Progenitor cell of endocrine pancreas (in vitro differentiated cells): ENCODE data around the gene SSH2. TPM values are rescaled to one million over a fixed set of nuclear protein-coding genes. Genes with fewer than 3 reads are reported as not detected.
"Not testable (repeated sequence)": the region's sequence is repeated elsewhere in the genome, so short reads cannot be mapped to it uniquely, and the experiment has no call there.

Source experiments
- DNase-seq: peaks from one replicate; pipeline ENCODE4 v3.0.0; 2021; ENCODE audit warnings: low spot score; ENCODE audit not compliant: unreplicated experiment
- H3K27ac Mint-ChIP-seq: 2 replicates; pipeline ENCODE4 v1.8.0; 2021; ENCODE audit warnings: mild to moderate bottlenecking, moderate library complexity, mixed read lengths
- H3K27me3 Mint-ChIP-seq: 2 replicates; pipeline ENCODE4 v1.8.0; 2021; ENCODE audit warnings: mixed read lengths
- H3K36me3 Mint-ChIP-seq: 2 replicates; pipeline ENCODE4 v1.8.0; 2022; ENCODE audit warnings: mixed read lengths; ENCODE audit not compliant: insufficient read depth
- H3K4me1 Mint-ChIP-seq: 2 replicates; pipeline ENCODE4 v1.8.0; 2021; ENCODE audit warnings: low read depth, mixed read lengths
- H3K4me3 Mint-ChIP-seq: 2 replicates; pipeline ENCODE4 v1.8.0; 2021; ENCODE audit warnings: low read depth, mild to moderate bottlenecking, moderate library complexity, mixed read lengths
- H3K9me3 Mint-ChIP-seq: 2 replicates; pipeline ENCODE4 v1.8.0; 2021; ENCODE audit warnings: low read depth, mixed read lengths
- total RNA-seq: library from RNA; stranded (reverse); gene quantifications from 2 replicates; pipeline ENCODE4 v1.2.1, GENCODE V29; 2021
- TF ChIP-seq, protein P1 (sequence below): fragments of 200-600 bp; sonication (generic); IDR thresholded peaks from one replicate; pipeline ENCODE4 v1.5.0; 2021; ENCODE audit warnings: antibody characterized with exemption, mild to moderate bottlenecking; ENCODE audit not compliant: unreplicated experiment

The SSH2 gene
- total RNA-seq, 1 donor from 2014 or later, result 20.7 TPM

DNA sequence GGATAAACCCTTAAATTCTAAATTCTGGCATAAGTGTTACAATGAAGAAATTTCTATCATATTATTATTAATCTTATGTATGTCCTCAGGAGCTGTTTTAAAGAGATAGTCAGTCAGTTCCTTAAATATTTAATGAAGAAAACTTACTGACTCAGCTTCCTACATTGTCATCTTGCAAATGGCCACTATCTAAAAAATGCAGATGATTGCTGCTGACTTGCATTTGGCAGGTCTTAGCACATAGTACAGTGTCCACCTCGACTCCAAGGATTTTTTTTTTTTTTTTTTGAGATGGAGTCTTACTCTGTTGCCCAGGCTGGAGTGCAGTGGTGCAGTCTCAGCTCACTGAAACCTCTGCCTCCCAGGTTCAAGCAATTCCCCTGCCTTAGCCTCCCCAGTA is 252.2 kb downstream of the SSH2 start:
- DNase-seq, result no peak
- Mint-ChIP-seq H3K9me3 (no peaks in the 10 kb centered on the region), H3K27me3 (no peaks in the 10 kb centered on the region), H3K36me3 (no peaks in the 10 kb centered on the region), H3K4me3 (no peak overlapping the region), H3K27ac (no peak overlapping the region), H3K4me1 (no peaks in the 10 kb centered on the region)
- TF ChIP-seq, protein P1, sequence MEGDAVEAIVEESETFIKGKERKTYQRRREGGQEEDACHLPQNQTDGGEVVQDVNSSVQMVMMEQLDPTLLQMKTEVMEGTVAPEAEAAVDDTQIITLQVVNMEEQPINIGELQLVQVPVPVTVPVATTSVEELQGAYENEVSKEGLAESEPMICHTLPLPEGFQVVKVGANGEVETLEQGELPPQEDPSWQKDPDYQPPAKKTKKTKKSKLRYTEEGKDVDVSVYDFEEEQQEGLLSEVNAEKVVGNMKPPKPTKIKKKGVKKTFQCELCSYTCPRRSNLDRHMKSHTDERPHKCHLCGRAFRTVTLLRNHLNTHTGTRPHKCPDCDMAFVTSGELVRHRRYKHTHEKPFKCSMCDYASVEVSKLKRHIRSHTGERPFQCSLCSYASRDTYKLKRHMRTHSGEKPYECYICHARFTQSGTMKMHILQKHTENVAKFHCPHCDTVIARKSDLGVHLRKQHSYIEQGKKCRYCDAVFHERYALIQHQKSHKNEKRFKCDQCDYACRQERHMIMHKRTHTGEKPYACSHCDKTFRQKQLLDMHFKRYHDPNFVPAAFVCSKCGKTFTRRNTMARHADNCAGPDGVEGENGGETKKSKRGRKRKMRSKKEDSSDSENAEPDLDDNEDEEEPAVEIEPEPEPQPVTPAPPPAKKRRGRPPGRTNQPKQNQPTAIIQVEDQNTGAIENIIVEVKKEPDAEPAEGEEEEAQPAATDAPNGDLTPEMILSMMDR, result no peak

DNA sequence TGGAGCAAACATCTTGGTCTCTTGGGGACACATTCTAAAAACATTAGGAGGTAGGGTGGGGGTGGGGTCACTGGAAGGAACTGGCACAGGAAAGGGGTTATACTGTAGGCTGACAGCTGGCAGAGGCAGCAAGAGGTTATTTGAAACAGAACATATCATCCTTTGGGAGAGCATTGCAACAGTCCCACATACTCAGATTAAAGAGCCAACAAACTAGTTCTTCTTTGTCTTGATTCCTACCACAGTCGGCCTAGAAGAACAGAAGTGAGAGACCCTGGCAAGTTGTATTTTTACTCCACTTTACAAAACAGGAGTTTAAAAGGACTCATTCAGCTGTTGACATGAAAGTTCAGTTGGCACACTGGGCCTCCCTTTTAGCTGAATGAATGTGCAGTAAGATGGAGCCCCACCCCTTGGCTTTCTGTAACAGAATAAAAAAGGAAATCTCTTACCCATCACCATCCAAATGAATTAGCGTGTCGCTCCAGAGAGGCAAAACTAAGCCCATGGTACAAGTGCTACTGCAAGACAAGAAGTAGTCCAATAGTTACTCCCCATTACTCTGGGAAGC is 252.7 kb downstream of the SSH2 start:
- H3K36me3 Mint-ChIP-seq, result no peaks in the 10 kb centered on the region
- H3K9me3 Mint-ChIP-seq, result no peaks in the 10 kb centered on the region
- no peak for DNase-seq
- TF ChIP-seq, protein P1, result no peak
- H3K27me3 Mint-ChIP-seq, result no peaks in the 10 kb centered on the region
- no peak overlapping the region for H3K4me3 Mint-ChIP-seq
- no peaks in the 10 kb centered on the region for H3K4me1 Mint-ChIP-seq
- H3K27ac Mint-ChIP-seq, result no peak overlapping the region

- H3K36me3 Mint-ChIP-seq, H3K27me3 Mint-ChIP-seq, H3K4me3 Mint-ChIP-seq, H3K27ac Mint-ChIP-seq, DNase-seq, H3K9me3 Mint-ChIP-seq, H3K4me1 Mint-ChIP-seq: not testable (repeated sequence)
Measured at GRCh38 chr17:29675961-29676360, 254.1 kb downstream of the SSH2 start.

DNA sequence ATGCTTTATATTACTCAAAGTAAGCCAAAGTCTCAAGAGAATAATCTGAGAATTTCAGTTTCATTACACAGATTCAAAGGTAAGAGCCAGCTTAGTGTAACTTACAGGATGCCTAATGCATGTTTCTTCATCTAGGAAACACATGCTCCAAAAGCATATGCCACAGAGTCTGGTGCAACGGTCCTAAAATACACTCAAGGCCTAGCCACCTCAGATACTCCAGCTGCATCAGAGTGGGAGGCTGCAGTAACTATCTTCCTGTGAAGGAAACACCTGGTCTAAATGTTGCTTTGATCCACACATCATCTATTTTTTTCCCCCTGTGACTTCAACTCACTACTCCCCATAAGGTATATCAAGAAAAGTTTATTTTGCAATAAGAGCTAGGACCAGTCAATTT is 255.7 kb downstream of the SSH2 start:
- Mint-ChIP-seq H3K4me3 (no peak overlapping the region), H3K4me1 (no peaks in the 10 kb centered on the region), H3K36me3 (peaks cover 3% of the 10 kb centered on the region), H3K27ac (no peak overlapping the region), H3K9me3 (no peaks in the 10 kb centered on the region), H3K27me3 (no peaks in the 10 kb centered on the region)
- TF ChIP-seq, protein P1, result no peak
- no peak for DNase-seq

- Mint-ChIP-seq H3K27me3 (no peaks in the 10 kb centered on the region), H3K27ac (no peak overlapping the region), H3K9me3 (no peaks in the 10 kb centered on the region), H3K4me3 (no peak overlapping the region), H3K36me3 (peaks cover 9% of the 10 kb centered on the region), H3K4me1 (no peaks in the 10 kb centered on the region)
- DNase-seq, result no peak
- TF ChIP-seq, protein P1, result no peak
Measured at GRCh38 chr17:29671661-29672060, 258.4 kb downstream of the SSH2 start.

DNA sequence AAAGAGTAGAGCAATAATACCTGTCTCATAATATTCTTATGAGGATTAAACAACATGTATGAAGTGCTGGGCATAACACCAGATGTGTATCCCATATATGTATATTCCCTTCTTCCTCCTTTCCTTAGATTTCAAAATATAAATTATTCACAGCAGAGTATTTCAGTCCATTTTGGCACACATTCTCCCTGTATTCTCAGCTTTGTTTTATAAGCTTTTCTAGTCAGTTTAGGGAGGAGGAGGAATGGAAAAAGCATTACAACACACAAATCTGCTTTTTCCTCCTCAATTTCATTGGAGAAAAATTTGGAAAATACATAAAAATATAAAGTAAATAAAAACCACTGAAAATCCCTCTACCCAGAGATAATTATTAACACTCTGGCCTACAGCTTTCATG is 260.8 kb downstream of the SSH2 start:
- Mint-ChIP-seq H3K4me1 (no peaks in the 10 kb centered on the region), H3K36me3 (peaks cover 12% of the 10 kb centered on the region), H3K27me3 (no peaks in the 10 kb centered on the region), H3K27ac (no peak overlapping the region), H3K9me3 (no peaks in the 10 kb centered on the region), H3K4me3 (no peak overlapping the region)
- no peak for DNase-seq
- TF ChIP-seq, protein P1, result no peak
